HepG2 (cell line): Measurements from ENCODE around the gene HORMAD2. TPM values are rescaled to one million over a fixed set of nuclear protein-coding genes. Genes with fewer than 3 reads are reported as not detected.

Experiments
- AGO2 ChIP-seq: fragments of 200-400 bp; formaldehyde crosslinking; optimal IDR thresholded peaks from 2 replicates; pipeline ENCODE3; 2017; ENCODE audit warnings: mild to moderate bottlenecking, low read depth, low read length, moderate library complexity
- DNMT3B ChIP-seq: conservative IDR thresholded peaks from 2 replicates; pipeline ENCODE4 v1.6.1; 2016; ENCODE audit warnings: missing biosample characterization, control low read depth
- IKZF1 ChIP-seq: fragments of 450-650 bp; IDR thresholded peaks from 2 replicates; pipeline ENCODE4 v1.7.1; 2016
- JARID2 ChIP-seq: sonication (generic); formaldehyde crosslinking; IDR thresholded peaks from 2 replicates; pipeline ENCODE4 v1.8.1; 2023; ENCODE audit warnings: missing genetic modification reagents, inconsistent platforms; ENCODE audit not compliant: insufficient replicate concordance
- KLF15 ChIP-seq: sonication (generic); formaldehyde crosslinking; IDR thresholded peaks from 2 replicates; pipeline ENCODE4 v1.8.1; 2023; ENCODE audit warnings: borderline replicate concordance, mild to moderate bottlenecking, inconsistent platforms, missing genetic modification reagents, mixed read lengths
- NRL ChIP-seq: sonication (generic); formaldehyde crosslinking; IDR thresholded peaks from 2 replicates; pipeline ENCODE4 v1.5.0; 2020; ENCODE audit warnings: missing genetic modification reagents, mild to moderate bottlenecking, moderate library complexity, borderline replicate concordance
- POLR2AphosphoS5 ChIP-seq: IDR thresholded peaks from 2 replicates; pipeline ENCODE4 v1.6.1; 2012; ENCODE audit warnings: low read depth, low read length
- SOX5 ChIP-seq: IDR thresholded peaks from 2 replicates; pipeline ENCODE4 v1.6.1; 2016; ENCODE audit warnings: borderline replicate concordance
- TCF12 ChIP-seq, 2 experiments: fragments of 450-650 bp in 1 of 2; sonication (generic) in 1 of 2; formaldehyde crosslinking in 1 of 2; IDR thresholded peaks; 2 replicates each; pipeline versions ENCODE4 v1.6.1 to v1.8.0; 2017 to 2022; ENCODE audit warnings: antibody characterized with exemption in 1 of 2, mild to moderate bottlenecking in 1 of 2, missing genetic modification reagents in 1 of 2, moderate library complexity in 1 of 2
- ZBTB7A ChIP-seq: sonication (generic); formaldehyde crosslinking; IDR thresholded peaks from 2 replicates; pipeline ENCODE4 v1.8.0; 2022; ENCODE audit warnings: mild to moderate bottlenecking, missing genetic modification reagents
- ZFP36 ChIP-seq: fragments of 150-350 bp; IDR thresholded peaks from 2 replicates; pipeline ENCODE4 v1.6.1; 2018; ENCODE audit warnings: borderline replicate concordance, low read length, low read depth; ENCODE audit not compliant: partially characterized antibody
- ZNF12 ChIP-seq: sonication (generic); formaldehyde crosslinking; IDR thresholded peaks from 2 replicates; pipeline ENCODE4 v1.5.0; 2020; ENCODE audit warnings: missing genetic modification reagents
- ZNF326 ChIP-seq: sonication (generic); formaldehyde crosslinking; IDR thresholded peaks from 2 replicates; pipeline ENCODE4 v1.4.0; 2020; ENCODE audit warnings: missing genetic modification reagents, borderline replicate concordance
- ZNF558 ChIP-seq: sonication (generic); formaldehyde crosslinking; IDR thresholded peaks from 2 replicates; pipeline ENCODE4 v1.9.0; 2022; ENCODE audit warnings: mild to moderate bottlenecking, missing genetic modification reagents, borderline replicate concordance
- ZNF660 ChIP-seq: sonication (generic); formaldehyde crosslinking; IDR thresholded peaks from 2 replicates; pipeline ENCODE4 v1.5.1; 2020; ENCODE audit warnings: mild to moderate bottlenecking, low read depth, missing genetic modification reagents, borderline replicate concordance
- ZNF7 ChIP-seq: IDR thresholded peaks from 2 replicates; pipeline ENCODE4 v1.6.1; 2016; ENCODE audit warnings: missing biosample characterization, missing genetic modification reagents
- polyA plus RNA-seq, 8 experiments: library from polyadenylated mRNA; depleted of rRNA in 3 of 8; stranded (reverse) in 7 of 8; unstranded in 1 of 8; fragments of >200 nt; fragmentation: Illumina TruSeq in 4 of 8; extraction: Trizol in 4 of 8; gene quantifications; 2 replicates each; pipeline versions ENCODE4 v1.2.1 to v1.2.3, GENCODE V29; 2011 to 2016; ENCODE audit warnings: low read depth in 4 of 8, missing spikeins in 1 of 8, mixed read lengths in 1 of 8; ENCODE audit not compliant: insufficient read depth in 1 of 8
- total RNA-seq, 5 experiments: library from RNA; depleted of rRNA; stranded (reverse); fragments of >200 nt; fragmentation: Illumina TruSeq; extraction: Trizol; gene quantifications; 2 replicates each; pipeline ENCODE4 v1.2.3, GENCODE V29; 2016; ENCODE audit warnings: low read depth in 1 of 5
- TF ChIP-seq, protein P1 (sequence below), 2 experiments: sonication (generic) in 1 of 2; formaldehyde crosslinking in 1 of 2; IDR thresholded peaks; 2 replicates each; pipeline versions ENCODE4 v1.5.1 to v1.6.1; 2011 to 2020; ENCODE audit warnings: borderline replicate concordance in 1 of 2, low read depth in 1 of 2, low read length in 1 of 2, mild to moderate bottlenecking in 1 of 2, missing genetic modification reagents in 1 of 2, moderate library complexity in 1 of 2
- TF ChIP-seq, protein P2 (sequence below): sonication (generic); formaldehyde crosslinking; IDR thresholded peaks from 2 replicates; pipeline ENCODE4 v1.4.0; 2020; ENCODE audit warnings: missing genetic modification reagents, borderline replicate concordance
- TF ChIP-seq, protein P3 (sequence below): sonication (generic); formaldehyde crosslinking; IDR thresholded peaks from 2 replicates; pipeline ENCODE4 v1.4.0; 2020; ENCODE audit warnings: mild to moderate bottlenecking, missing genetic modification reagents
- TF ChIP-seq, protein P4 (sequence below): sonication (generic); formaldehyde crosslinking; IDR thresholded peaks from 2 replicates; pipeline ENCODE4 v1.8.1; 2023; ENCODE audit warnings: missing genetic modification reagents, inconsistent platforms, borderline replicate concordance

The HORMAD2 gene
- total and polyA plus RNA-seq, 2 of the 13 experiments (the other 11 are each of a cell fraction or from before 2014, with no cell fraction given), result not detected

DNA sequence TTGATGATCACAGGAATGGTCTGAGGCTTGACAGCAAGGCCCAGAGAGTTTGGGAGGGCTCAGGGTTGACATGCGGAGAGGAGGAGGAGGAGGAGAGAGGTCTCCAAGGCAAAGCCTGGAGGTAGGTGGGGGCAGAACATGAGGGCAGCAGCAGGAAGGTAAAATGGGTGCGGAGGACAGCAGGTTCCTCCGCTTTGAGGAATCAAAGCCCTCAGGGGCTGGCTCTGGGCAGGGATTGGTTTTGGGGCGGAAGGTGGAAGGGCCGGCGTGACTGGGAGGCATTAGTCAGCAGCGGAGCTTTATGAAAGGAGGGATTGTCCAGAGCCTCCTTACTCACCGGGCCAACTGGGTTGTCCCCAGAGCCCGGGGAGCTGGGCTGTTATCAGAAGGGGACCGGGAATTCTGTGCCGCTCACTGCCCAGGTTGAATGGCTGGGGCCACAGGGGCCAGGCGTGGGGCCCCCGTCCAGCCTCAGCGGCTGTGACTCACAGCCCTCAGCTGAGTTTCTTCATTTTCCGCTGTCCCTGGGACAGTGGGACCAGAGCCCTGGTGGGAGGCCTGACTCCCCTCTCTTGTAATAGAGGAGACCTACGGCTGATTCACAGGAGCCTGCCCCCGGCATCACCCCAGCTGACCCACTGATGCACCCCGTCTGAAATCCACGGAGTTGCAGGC lies 130.1 kb downstream of the HORMAD2 start (continued):
- TF ChIP-seq ZNF12 (CRISPR knock-in tag) (no peak), NRL (CRISPR knock-in tag) (no peak), KLF15 (CRISPR knock-in tag) (no peak), TCF12 (IDR thresholded peaks at IDR 0.05) (no peak), TCF12 (CRISPR knock-in tag; IDR thresholded peaks at IDR 0.05) (no peak), ZBTB7A (CRISPR knock-in tag) (no peak), DNMT3B (CRISPR knock-in tag) (no peak), POLR2AphosphoS5 (no peak), ZNF7 (CRISPR knock-in tag) (no peak), ZNF558 (no peak), ZNF326 (CRISPR knock-in tag) (no peak), IKZF1 (no peak), ZNF660 (CRISPR knock-in tag) (no peak), ZFP36 (no peak), AGO2 (no peak), JARID2 (CRISPR knock-in tag) (no peak), SOX5 (CRISPR knock-in tag) (peak; percentile 59; the same call in 1 of the 2 replicates)
- TF ChIP-seq, protein P1, sequence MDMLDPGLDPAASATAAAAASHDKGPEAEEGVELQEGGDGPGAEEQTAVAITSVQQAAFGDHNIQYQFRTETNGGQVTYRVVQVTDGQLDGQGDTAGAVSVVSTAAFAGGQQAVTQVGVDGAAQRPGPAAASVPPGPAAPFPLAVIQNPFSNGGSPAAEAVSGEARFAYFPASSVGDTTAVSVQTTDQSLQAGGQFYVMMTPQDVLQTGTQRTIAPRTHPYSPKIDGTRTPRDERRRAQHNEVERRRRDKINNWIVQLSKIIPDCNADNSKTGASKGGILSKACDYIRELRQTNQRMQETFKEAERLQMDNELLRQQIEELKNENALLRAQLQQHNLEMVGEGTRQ (IDR thresholded peaks at IDR 0.05; ENCODE audit: low read depth, low read length), result no peak
- TF ChIP-seq, protein P1 (CRISPR knock-in tag; IDR thresholded peaks at IDR 0.05; ENCODE audit: borderline replicate concordance), result no peak
- TF ChIP-seq, protein P2, sequence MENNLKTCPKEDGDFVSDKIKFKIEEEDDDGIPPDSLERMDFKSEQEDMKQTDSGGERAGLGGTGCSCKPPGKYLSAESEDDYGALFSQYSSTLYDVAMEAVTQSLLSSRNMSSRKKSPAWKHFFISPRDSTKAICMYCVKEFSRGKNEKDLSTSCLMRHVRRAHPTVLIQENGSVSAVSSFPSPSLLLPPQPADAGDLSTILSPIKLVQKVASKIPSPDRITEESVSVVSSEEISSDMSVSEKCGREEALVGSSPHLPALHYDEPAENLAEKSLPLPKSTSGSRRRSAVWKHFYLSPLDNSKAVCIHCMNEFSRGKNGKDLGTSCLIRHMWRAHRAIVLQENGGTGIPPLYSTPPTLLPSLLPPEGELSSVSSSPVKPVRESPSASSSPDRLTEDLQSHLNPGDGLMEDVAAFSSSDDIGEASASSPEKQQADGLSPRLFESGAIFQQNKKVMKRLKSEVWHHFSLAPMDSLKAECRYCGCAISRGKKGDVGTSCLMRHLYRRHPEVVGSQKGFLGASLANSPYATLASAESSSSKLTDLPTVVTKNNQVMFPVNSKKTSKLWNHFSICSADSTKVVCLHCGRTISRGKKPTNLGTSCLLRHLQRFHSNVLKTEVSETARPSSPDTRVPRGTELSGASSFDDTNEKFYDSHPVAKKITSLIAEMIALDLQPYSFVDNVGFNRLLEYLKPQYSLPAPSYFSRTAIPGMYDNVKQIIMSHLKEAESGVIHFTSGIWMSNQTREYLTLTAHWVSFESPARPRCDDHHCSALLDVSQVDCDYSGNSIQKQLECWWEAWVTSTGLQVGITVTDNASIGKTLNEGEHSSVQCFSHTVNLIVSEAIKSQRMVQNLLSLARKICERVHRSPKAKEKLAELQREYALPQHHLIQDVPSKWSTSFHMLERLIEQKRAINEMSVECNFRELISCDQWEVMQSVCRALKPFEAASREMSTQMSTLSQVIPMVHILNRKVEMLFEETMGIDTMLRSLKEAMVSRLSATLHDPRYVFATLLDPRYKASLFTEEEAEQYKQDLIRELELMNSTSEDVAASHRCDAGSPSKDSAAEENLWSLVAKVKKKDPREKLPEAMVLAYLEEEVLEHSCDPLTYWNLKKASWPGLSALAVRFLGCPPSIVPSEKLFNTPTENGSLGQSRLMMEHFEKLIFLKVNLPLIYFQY (CRISPR knock-in tag), result peak; percentile 98
- TF ChIP-seq, protein P3, sequence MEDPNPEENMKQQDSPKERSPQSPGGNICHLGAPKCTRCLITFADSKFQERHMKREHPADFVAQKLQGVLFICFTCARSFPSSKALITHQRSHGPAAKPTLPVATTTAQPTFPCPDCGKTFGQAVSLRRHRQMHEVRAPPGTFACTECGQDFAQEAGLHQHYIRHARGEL (CRISPR knock-in tag), result no peak
- TF ChIP-seq, protein P4, sequence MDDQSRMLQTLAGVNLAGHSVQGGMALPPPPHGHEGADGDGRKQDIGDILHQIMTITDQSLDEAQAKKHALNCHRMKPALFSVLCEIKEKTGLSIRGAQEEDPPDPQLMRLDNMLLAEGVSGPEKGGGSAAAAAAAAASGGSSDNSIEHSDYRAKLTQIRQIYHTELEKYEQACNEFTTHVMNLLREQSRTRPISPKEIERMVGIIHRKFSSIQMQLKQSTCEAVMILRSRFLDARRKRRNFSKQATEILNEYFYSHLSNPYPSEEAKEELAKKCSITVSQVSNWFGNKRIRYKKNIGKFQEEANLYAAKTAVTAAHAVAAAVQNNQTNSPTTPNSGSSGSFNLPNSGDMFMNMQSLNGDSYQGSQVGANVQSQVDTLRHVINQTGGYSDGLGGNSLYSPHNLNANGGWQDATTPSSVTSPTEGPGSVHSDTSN (CRISPR knock-in tag), result no peak
